RKO (cell line): ENCODE measurements around the gene ST3GAL4.

ENCODE experiments used
- DNase-seq: peaks from one replicate; pipeline ENCODE4 v3.0.0-alpha.2; 2016; ENCODE audit warnings: low spot score

The ST3GAL4 gene

GRCh38 chr11:126424471-126425039 is 69.1 kb downstream of the ST3GAL4 start:
- DNase-seq: no peak

- DNase-seq: no peak
These were observed 70.6 kb downstream of the ST3GAL4 start for GRCh38 chr11:126426106-126426505.

GRCh38 chr11:126426820-126427749 is 71.6 kb downstream of the ST3GAL4 start:
- DNase-seq: no peak

GRCh38 chr11:126430581-126431335 is 75.3 kb downstream of the ST3GAL4 start:
- DNase-seq: no peak

GRCh38 chr11:126431401-126432064 is 76.0 kb downstream of the ST3GAL4 start:
- peak; percentile 18 for DNase-seq

- DNase-seq: no peak
These were observed 76.6 kb downstream of the ST3GAL4 start for GRCh38 chr11:126432065-126432461.

GRCh38 chr11:126432525-126432924 is 77.0 kb downstream of the ST3GAL4 start:
- no peak for DNase-seq

- DNase-seq: no peak
These were observed 77.9 kb downstream of the ST3GAL4 start for GRCh38 chr11:126433244-126433846.

- DNase-seq: no peak
These were observed 78.8 kb downstream of the ST3GAL4 start for GRCh38 chr11:126433989-126434949.

GRCh38 chr11:126434950-126435335 is 79.5 kb downstream of the ST3GAL4 start:
- no peak for DNase-seq

- DNase-seq: no peak
These were observed 80.8 kb downstream of the ST3GAL4 start for GRCh38 chr11:126436209-126436755.

GRCh38 chr11:126437731-126438130 is 82.2 kb downstream of the ST3GAL4 start:
- no peak for DNase-seq

GRCh38 chr11:126438272-126438671 is 82.8 kb downstream of the ST3GAL4 start:
- no peak for DNase-seq

- DNase-seq: no peak
These were observed 83.2 kb downstream of the ST3GAL4 start for GRCh38 chr11:126438691-126439090.

GRCh38 chr11:126440276-126440675 is 84.8 kb downstream of the ST3GAL4 start:
- no peak for DNase-seq

- peak; percentile 67 for DNase-seq
These were observed 85.5 kb downstream of the ST3GAL4 start for GRCh38 chr11:126440792-126441514.

- no peak for DNase-seq
These were observed 87.6 kb downstream of the ST3GAL4 start for GRCh38 chr11:126443120-126443519.

- DNase-seq: no peak
These were observed 88.6 kb downstream of the ST3GAL4 start for GRCh38 chr11:126444072-126444471.

- no peak for DNase-seq
These were observed 91.1 kb downstream of the ST3GAL4 start for GRCh38 chr11:126446581-126446980.

GRCh38 chr11:126450198-126450597 is 94.7 kb downstream of the ST3GAL4 start:
- no peak for DNase-seq
